ENCODE measurements around the gene INPP4B.
"Not testable (repeated sequence)": the region's sequence is repeated elsewhere in the genome, so short reads cannot be mapped to it uniquely, and the experiment has no call there.

Gene INPP4B

DNA sequence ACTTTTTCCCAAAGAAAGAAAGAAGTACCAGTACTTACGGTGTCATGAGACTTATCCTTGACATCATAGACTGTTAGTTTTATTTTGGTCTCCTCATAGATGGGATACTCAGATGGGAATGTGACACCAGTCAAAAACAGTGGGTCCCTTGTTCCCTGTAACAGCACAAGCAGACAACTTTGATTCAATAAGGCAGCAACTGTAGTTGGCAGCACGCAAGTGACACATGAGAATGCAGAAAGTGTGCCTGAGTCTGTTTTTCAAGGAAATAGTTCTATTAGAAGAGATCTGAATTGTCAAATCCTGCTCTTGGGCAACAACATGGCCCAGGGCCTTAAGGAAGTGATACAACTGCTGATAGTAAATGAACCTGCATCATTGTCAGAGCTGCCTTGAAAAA is 443.2 kb downstream of the INPP4B start:
- in situ Hi-C loops (cut with MboI; ENCODE audit: low sequenced_read_pairs, unreplicated experiment), result no loop called here
- TF ChIP-seq, protein P1, sequence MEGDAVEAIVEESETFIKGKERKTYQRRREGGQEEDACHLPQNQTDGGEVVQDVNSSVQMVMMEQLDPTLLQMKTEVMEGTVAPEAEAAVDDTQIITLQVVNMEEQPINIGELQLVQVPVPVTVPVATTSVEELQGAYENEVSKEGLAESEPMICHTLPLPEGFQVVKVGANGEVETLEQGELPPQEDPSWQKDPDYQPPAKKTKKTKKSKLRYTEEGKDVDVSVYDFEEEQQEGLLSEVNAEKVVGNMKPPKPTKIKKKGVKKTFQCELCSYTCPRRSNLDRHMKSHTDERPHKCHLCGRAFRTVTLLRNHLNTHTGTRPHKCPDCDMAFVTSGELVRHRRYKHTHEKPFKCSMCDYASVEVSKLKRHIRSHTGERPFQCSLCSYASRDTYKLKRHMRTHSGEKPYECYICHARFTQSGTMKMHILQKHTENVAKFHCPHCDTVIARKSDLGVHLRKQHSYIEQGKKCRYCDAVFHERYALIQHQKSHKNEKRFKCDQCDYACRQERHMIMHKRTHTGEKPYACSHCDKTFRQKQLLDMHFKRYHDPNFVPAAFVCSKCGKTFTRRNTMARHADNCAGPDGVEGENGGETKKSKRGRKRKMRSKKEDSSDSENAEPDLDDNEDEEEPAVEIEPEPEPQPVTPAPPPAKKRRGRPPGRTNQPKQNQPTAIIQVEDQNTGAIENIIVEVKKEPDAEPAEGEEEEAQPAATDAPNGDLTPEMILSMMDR (IDR thresholded peaks at IDR 0.05; ENCODE audit: borderline replicate concordance, control extremely low read depth, extremely low read depth, insufficient read depth, missing control alignments), result no peak

GRCh38 chr4:142402156-142402555 is 443.9 kb downstream of the INPP4B start:
- no peak for DNase-seq (ENCODE audit: low spot score)
- in situ Hi-C loops (cut with MboI; ENCODE audit: low sequenced_read_pairs, unreplicated experiment), result no loop called here
- TF ChIP-seq, protein P1 (IDR thresholded peaks at IDR 0.05; ENCODE audit: borderline replicate concordance, control extremely low read depth, extremely low read depth, insufficient read depth, missing control alignments), result no peak

More for the DNA sequence above, 443.2 kb downstream of the INPP4B start:
- DNase-seq (ENCODE audit: low spot score), result no peak

GRCh38 chr4:142397364-142397991 is 448.6 kb downstream of the INPP4B start:
- in situ Hi-C loops (cut with MboI; ENCODE audit: low sequenced_read_pairs, unreplicated experiment); DNase-seq (ENCODE audit: low spot score): not testable (repeated sequence)

DNA sequence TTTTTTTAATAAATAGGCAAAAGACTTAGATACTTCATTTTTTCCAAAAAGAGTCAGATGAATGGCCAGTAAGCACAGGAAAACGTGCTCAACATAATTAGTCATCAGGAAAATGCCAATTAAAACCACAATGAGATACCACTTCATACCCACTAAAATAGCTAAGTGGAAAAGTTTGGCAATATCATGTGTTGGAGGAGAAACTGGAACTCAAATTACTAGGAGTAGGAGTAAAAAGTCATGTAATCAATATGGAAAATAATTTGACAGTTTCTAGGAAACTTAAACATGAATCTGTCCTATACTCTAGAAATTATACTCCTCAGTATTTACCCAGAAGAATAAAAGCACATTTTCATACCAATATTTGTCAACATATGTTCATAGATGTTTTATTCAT is 449.8 kb downstream of the INPP4B start:
- TF ChIP-seq, protein P1 (IDR thresholded peaks at IDR 0.05; ENCODE audit: borderline replicate concordance, control extremely low read depth, extremely low read depth, insufficient read depth, missing control alignments), result no peak
- no peak for DNase-seq (ENCODE audit: low spot score)
- in situ Hi-C loops (cut with MboI; ENCODE audit: low sequenced_read_pairs, unreplicated experiment), result no loop called here

DNA sequence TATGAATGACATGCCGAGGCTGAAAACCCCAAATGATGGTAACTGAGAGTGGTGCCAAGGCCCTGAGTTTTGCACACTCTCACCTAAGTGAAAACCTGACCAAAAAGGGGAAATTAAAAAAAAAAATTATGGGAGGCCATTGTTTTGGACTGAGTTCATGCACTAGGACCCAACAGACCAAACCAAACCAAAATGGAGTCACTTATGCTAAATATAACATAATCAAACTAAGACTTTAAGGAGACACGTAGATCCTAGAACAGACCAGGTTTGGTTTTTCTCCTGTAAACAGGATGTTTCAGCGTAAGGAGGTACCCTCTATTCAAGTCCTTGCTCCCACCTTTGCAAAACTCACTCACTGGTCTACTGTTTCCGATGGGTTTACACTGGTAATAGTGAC is 453.0 kb downstream of the INPP4B start:
- TF ChIP-seq, protein P1 (IDR thresholded peaks at IDR 0.05; ENCODE audit: borderline replicate concordance, control extremely low read depth, extremely low read depth, insufficient read depth, missing control alignments), result no peak
- in situ Hi-C loops (cut with MboI; ENCODE audit: low sequenced_read_pairs, unreplicated experiment), result no loop called here
- no peak for DNase-seq (ENCODE audit: low spot score)

GRCh38 chr4:142386856-142387255 is 459.2 kb downstream of the INPP4B start:
- in situ Hi-C loops (cut with MboI; ENCODE audit: low sequenced_read_pairs, unreplicated experiment), result no loop called here
- TF ChIP-seq, protein P1 (IDR thresholded peaks at IDR 0.05; ENCODE audit: borderline replicate concordance, control extremely low read depth, extremely low read depth, insufficient read depth, missing control alignments), result no peak

DNA sequence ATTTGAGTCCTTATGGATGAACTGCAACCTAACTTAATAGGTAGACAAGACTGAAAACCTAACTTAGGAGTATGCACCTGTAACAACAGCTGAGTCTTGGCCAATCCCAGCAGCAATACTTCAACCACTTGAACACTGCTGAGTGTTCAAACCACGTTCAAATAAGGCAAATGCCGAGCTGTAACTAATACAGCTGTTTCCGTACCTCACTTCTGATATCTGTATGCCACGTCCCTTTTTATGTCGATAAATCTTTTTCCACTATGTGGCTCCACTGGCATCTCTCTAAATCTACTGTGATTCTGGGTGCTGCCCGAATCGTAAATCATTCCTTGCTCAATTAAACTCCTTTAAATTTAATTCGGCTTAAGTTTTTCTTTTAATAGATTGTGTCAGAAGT is 459.7 kb downstream of the INPP4B start:
- in situ Hi-C loops (cut with MboI; ENCODE audit: low sequenced_read_pairs, unreplicated experiment), result no loop called here
- no peak for DNase-seq (ENCODE audit: low spot score)
- TF ChIP-seq, protein P1 (IDR thresholded peaks at IDR 0.05; ENCODE audit: borderline replicate concordance, control extremely low read depth, extremely low read depth, insufficient read depth, missing control alignments), result no peak

More at GRCh38 chr4:142386856-142387255, 459.2 kb downstream of the INPP4B start:
- DNase-seq (ENCODE audit: low spot score), result no peak
